ENCODE results near the gene CGN.

The CGN gene

GRCh38 chr1:151547900-151548230 is 36.7 kb downstream of the CGN start:
- no peak for DNase-seq (ENCODE audit: low read depth)

DNA sequence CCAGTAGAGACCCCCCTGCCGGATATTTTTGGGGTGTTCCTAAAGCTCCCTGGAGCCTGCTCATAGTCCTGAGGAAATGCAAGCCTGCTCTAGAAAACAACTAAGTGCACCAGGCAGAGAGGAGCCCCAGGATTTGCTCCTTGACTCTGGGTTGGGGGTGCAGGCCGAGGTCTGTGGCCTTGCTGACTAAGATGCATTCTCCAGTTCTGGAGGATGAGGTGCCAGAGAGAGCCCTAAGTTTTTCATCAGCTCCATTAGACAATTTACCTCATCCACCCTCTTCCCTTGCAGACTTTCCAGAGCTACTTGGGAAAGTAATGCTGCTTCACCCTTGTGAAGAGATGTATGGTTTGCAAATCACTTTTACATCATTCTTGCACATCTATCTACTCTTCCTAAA is 38.0 kb downstream of the CGN start:
- no peak for DNase-seq (ENCODE audit: low read depth)

DNA sequence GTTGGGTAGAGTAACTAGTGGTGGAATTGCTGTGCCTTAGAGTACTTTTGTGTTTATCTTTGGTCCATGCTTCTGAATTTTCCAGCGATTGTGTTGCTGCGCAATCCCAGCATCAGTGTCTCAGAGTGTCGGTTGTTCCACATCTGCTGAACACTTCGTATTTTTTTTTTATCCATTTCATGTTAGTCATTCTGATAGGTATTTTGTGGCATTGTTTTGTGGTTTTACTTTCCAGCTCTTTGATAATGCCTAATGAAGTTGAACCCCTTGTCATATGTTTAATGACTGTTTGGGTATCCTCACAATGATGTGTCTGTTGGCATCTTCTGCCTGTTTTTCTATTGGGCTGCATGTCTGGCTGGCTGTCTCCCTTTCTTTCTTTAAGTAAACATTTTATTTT is 42.5 kb downstream of the CGN start:
- DNase-seq (ENCODE audit: low read depth): no peak

DNA sequence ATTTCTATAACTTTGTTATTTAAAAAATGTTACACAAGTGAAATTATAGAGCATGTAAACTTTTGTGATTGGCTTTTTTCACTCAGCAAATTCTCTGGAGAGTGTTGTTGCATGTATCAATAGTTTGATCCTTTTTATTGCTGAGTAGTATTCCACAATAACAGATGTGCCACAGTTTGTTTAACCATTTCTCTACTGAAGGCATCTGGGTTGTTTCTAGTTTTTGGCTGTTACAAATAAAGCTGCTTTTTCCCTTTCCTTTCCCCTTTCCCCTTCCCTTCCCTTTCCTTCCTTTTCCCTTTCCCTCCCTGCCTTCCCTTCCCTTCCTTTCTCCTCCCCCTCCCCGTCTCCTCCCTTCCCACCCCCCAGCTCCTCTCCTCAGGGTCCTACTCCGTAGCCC is 44.9 kb downstream of the CGN start:
- DNase-seq (ENCODE audit: low read depth): no peak

GRCh38 chr1:151562661-151563060 is 51.5 kb downstream of the CGN start:
- no peak for DNase-seq (ENCODE audit: low read depth)

GRCh38 chr1:151563376-151563775 is 52.2 kb downstream of the CGN start:
- no peak for DNase-seq (ENCODE audit: low read depth)

GRCh38 chr1:151565502-151566189 is 54.5 kb downstream of the CGN start:
- no peak for DNase-seq (ENCODE audit: low read depth)

DNA sequence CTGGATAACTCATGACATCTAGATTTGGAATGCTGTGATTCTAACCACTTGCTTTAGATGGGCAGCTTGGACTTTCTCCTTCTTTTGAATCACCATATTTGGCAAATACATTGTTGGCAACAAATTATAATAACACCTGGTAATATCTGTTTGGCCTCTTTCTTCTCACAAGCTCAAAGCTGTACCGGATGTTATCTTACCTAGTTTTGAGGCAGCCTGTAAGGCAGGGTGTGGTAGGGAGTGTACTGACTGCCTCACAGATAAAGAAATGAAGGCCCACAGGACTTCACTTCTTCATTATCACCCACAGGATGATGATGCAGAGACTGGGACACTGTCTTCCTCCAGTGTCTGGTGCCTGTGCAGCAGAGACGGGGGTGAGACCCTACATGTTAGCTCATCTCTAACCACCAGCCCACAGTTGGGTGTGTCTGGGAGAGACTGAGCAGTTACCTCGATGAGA is 57.5 kb downstream of the CGN start:
- DNase-seq (ENCODE audit: low read depth): no peak

GRCh38 chr1:151570819-151571218 is 59.6 kb downstream of the CGN start:
- no peak for DNase-seq (ENCODE audit: low read depth)

DNA sequence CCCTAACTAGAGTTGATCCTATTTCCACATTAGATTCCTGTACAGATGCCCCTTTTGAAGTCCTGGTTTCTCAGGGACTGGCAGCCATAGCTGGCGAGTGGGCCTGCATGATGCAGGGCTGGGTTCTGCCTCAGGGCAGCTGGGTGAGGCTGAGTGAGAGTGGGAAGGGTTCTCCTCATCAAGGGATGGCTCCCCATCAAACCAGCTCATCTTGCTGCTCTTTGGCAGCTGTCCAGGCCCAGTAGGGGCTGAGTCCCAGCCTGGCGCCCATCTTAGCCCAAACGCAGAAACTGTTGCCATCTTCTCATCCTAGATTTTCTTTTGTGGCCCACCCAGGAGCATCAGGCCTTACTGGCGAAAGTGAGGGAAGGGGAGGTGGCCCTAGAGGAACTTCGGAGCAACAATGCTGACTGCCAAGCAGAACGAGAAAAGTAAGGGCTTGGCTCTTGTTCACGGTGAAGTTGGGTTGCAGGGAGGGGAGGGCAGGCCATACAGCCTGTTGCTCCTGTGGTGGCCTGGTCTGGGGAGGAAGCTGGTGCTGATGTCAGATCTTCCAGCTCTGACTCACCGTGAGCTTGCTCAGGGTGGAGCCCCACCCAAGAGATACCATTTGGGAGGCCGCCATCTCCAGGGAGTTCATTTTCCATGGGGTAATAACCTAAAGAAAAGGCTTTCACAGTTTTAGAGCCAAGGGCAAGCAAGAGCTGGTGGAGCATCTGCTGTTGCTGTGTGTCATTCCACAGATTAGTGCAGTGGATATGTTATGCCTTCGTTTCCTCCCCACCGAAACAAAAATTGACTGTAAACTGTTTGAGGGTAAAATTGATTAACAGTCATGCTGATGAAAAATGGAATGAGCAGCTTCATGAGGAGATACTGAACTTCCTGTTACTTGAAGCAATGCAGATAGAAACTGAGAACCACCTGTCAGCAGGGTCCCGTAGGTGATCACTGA is 63.7 kb downstream of the CGN start:
- peak; percentile 86 for DNase-seq (ENCODE audit: low read depth)

- DNase-seq (ENCODE audit: low read depth): no peak
Measured at GRCh38 chr1:151577173-151577572, 66.0 kb downstream of the CGN start.

DNA sequence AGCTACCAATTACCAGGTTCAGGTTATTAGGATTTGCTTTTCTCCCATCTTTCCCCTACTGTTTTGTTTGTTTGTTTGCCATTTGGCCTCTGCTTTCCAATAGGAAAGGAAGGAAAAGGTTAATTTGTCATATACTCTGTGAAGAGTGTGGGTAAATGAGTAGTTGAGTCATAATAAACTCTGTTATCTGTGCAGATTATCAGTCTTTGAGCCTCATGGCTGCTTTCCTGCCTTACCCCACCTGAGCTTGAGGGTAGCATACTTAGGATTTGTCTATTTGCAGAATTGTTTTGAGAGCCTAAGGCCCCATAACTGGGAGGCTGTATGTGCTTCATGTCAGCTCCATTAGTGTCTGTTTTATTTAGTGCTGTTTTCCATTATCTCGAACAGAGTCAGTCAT is 67.8 kb downstream of the CGN start:
- no peak for DNase-seq (ENCODE audit: low read depth)

GRCh38 chr1:151579436-151580225 is 68.4 kb downstream of the CGN start:
- DNase-seq (ENCODE audit: low read depth): no peak

DNA sequence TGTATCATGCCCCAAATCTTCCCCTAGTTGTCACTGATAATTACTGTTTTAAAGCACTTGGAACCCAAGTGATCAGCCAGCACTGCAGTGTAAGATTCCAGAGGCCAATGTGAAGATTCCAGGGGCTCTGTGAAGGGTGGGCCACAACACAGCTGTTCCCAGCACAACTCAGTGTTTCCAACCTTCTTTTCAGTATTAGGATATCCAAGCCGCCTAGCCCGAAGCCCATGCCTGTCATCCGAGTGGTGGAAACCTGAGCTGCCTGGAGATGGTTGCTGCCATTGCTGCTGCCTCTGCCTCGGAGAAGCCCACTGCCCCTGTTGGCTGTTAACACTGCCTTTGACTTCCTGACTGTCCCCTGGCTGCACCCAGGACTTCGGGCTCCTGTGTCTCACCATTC is 70.3 kb downstream of the CGN start:
- DNase-seq (ENCODE audit: low read depth): no peak

DNA sequence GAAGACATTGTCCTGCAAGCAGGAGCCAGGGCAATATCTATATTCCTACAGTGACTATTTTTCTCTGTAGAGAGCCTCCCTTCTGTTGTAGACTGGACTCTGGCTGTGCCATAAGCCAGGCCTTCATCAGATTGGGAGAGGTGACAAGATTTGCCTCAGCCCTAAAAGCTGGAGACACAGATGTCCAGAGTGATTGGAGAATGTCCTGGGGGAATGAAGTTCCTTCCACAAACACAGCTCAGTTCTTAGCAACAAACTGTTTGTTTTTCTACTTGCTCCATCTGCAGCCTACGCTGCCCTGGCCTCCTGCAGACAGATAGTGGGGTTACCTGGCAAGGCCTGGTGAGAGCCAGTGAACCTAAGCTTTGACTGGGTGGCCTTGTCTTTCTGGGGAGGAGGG is 70.7 kb downstream of the CGN start:
- no peak for DNase-seq (ENCODE audit: low read depth)

DNA sequence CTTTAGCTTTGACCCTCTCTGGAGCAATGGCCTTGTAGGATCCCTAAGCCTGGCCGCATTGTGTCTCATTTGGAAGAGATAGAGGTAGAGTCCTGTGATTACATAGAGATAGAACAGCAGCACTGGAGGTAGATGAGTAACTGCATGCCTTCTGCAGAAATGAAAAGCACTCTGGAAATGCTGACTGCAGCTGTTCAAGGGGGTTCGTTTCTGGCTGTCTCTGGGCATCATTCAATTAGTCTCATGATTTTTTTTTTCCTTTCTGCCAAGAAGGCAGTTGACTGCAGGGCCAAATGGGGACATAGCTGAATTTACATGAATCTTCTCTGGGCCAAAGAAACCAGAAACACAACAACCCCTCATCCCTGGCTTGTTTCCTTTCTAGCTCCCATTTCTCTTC is 72.6 kb downstream of the CGN start:
- no peak for DNase-seq (ENCODE audit: low read depth)

DNA sequence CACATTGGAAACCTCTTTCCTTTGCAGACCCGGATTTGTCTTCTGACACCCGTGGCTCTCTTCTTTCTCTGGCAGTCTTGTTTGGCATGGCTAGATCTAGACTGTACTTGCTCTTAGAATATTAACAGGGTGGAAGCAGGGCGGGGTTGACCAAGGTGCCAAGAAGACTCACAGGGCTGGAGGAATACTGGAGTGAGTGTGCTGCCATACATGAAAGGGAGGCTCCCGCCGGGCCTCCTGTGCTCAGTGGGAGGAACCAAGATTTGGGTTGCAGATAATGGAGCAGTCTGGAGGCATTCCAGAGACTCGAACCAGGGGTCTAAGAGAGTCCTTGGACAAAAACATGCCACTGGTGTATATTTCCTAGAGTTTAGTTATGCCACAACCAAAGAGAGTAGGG is 73.1 kb downstream of the CGN start:
- no peak for DNase-seq (ENCODE audit: low read depth)

GRCh38 chr1:151584780-151585179 is 73.6 kb downstream of the CGN start:
- no peak for DNase-seq (ENCODE audit: low read depth)

DNA sequence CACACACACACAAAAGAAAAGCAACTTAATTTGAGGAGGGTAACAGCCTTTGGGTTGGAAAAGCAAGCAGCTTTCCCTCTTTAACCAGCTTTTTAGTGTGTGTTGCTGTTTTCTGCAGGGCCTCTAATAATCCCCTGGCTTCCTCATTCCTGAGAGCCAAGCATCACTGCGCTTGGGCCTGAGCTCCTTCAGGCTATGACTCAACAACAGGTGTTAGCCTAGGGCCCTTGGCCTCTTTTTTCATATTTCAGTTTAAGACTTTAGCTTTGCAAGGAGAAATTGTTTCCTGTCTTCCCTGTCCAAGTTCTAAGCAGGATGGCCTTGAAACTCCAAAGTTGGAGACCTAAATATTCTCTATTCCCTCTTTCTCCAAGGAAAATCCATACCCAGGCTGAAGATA is 74.4 kb downstream of the CGN start:
- DNase-seq (ENCODE audit: low read depth): no peak
